Activated CD4-positive, alpha-beta T cell treated with anti-CD3 and anti-CD28 coated beads, Interleukin-2, amount 10 ng/mL, durations not matched to agents 7 days and 5 days (primary cell): ENCODE data around the gene PLXNA1. TPM values are rescaled to one million over a fixed set of nuclear protein-coding genes. Genes with fewer than 3 reads are reported as not detected.

Experiments
- CTCF ChIA-PET: fragments of 350-600 bp; sonication (Branson Sonifier 250); formaldehyde crosslinking; loops from one replicate; lab custom pipeline; 2021; ENCODE audit warnings: antibody characterized with exemption; lab: Charles Lee
- POLR2A ChIA-PET: fragments of 350-600 bp; sonication (Branson Sonifier 250); formaldehyde crosslinking; loops from one replicate; lab custom pipeline; 2021; ENCODE audit warnings: antibody characterized with exemption; lab: Charles Lee
- DNase-seq: peaks from one replicate; pipeline ENCODE4 v3.0.0-alpha.2; 2020
- H3K27ac Mint-ChIP-seq: one replicate; pipeline ENCODE4 v1.8.0; 2021; ENCODE audit warnings: mild to moderate bottlenecking, moderate library complexity, mixed read lengths
- H3K27me3 Mint-ChIP-seq: one replicate; pipeline ENCODE4 v1.8.0; 2021; ENCODE audit warnings: mixed read lengths
- H3K36me3 Mint-ChIP-seq: one replicate; pipeline ENCODE4 v1.8.0; 2021; ENCODE audit warnings: low read depth, mixed read lengths
- H3K4me1 Mint-ChIP-seq: one replicate; pipeline ENCODE4 v1.8.0; 2021; ENCODE audit warnings: mixed read lengths
- H3K4me3 Mint-ChIP-seq: one replicate; pipeline ENCODE4 v1.8.0; 2021; ENCODE audit warnings: mild to moderate bottlenecking, moderate library complexity, mixed read lengths
- H3K9me3 Mint-ChIP-seq: one replicate; pipeline ENCODE4 v1.8.0; 2021; ENCODE audit warnings: mixed read lengths
- total RNA-seq, 2 experiments: library from RNA; stranded (reverse); gene quantifications; one replicate each; pipeline ENCODE4 v1.2.3, GENCODE V29; 2021

Gene PLXNA1
- total RNA-seq, 2 experiments from 2014 or later: 3.8 to 3.9 TPM

- Mint-ChIP-seq H3K27me3 (peaks cover 12% of the 10 kb centered on the region), H3K4me1 (peaks cover 6% of the 10 kb centered on the region), H3K4me3 (no peak overlapping the region), H3K27ac (no peak overlapping the region), H3K9me3 (peaks cover 9% of the 10 kb centered on the region), H3K36me3 (no peaks in the 10 kb centered on the region)
- ChIA-PET POLR2A (no interaction called here), CTCF (interaction anchor here (1.3 to 2.3 kb wide), 2 partner anchors 8 to 13 kb away, joined by 3 to 10 read pairs; partner anchors contain the start of gene PLXNA1)
- DNase-seq: no peak
Measured at GRCh38 chr3:126973814-126974213, 9.1 kb upstream of the PLXNA1 start.

- no peak for DNase-seq
- ChIA-PET CTCF (interaction anchor here (2.3 kb wide), 1 partner anchor 7 kb away, joined by 10 read pairs; the partner anchor contains the start of gene PLXNA1), POLR2A (no interaction called here)
- H3K27me3 Mint-ChIP-seq: peaks cover 12% of the 10 kb centered on the region
- no peaks in the 10 kb centered on the region for H3K36me3 Mint-ChIP-seq
- peaks cover 9% of the 10 kb centered on the region for H3K4me1 Mint-ChIP-seq
- no peak overlapping the region for H3K4me3 Mint-ChIP-seq
- H3K27ac Mint-ChIP-seq: no peak overlapping the region
- H3K9me3 Mint-ChIP-seq: peaks cover 9% of the 10 kb centered on the region
Measured at GRCh38 chr3:126974756-126975155, 8.2 kb upstream of the PLXNA1 start.

DNA sequence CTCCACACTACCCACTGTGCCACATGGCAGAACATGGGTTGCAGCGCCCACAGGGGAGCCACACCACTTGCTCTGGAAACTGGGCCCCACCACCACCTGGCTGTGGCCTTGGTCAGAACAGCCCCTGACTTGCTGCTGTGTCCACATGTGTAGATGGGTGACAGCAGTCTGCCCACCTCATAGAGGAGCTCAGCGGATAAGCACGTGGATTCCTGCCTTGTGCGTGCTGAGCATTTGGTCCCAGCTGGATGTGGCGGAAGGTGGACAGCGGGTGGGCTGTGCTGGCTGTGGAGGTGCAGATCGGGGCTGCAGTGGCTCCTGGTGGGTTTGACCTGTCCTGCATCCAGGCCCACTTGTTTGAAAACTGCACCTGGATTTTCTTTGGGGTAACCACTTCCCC is 6.0 kb upstream of the PLXNA1 start:
- no peak overlapping the region for H3K4me3 Mint-ChIP-seq
- no peak overlapping the region for H3K27ac Mint-ChIP-seq
- POLR2A ChIA-PET: no interaction called here
- DNase-seq: no peak
- H3K36me3 Mint-ChIP-seq: no peaks in the 10 kb centered on the region
- H3K9me3 Mint-ChIP-seq: peaks cover 9% of the 10 kb centered on the region
- CTCF ChIA-PET: interaction anchor here (1.0 kb wide), 1 partner anchor 81 kb away, joined by 3 read pairs; no protein-coding TSS in a partner anchor
- H3K4me1 Mint-ChIP-seq: peaks cover 13% of the 10 kb centered on the region
- H3K27me3 Mint-ChIP-seq: peaks cover 18% of the 10 kb centered on the region

GRCh38 chr3:126977821-126978220 is 5.1 kb upstream of the PLXNA1 start:
- ChIA-PET CTCF (interaction anchor here (1.3 kb wide), 1 partner anchor 22 kb away, joined by 3 read pairs; no protein-coding TSS in a partner anchor), POLR2A (no interaction called here)
- no peak for DNase-seq
- Mint-ChIP-seq H3K9me3 (peaks cover 9% of the 10 kb centered on the region), H3K27me3 (peaks cover 18% of the 10 kb centered on the region), H3K27ac (no peak overlapping the region), H3K4me1 (peaks cover 19% of the 10 kb centered on the region), H3K36me3 (no peaks in the 10 kb centered on the region), H3K4me3 (no peak overlapping the region)

- peaks cover 9% of the 10 kb centered on the region for H3K9me3 Mint-ChIP-seq
- DNase-seq: no peak
- H3K27me3 Mint-ChIP-seq: peaks cover 18% of the 10 kb centered on the region
- ChIA-PET CTCF (interaction anchor here (1.3 kb wide), 1 partner anchor 22 kb away, joined by 3 read pairs; no protein-coding TSS in a partner anchor), POLR2A (no interaction called here)
- H3K36me3 Mint-ChIP-seq: no peaks in the 10 kb centered on the region
- peaks cover 19% of the 10 kb centered on the region for H3K4me1 Mint-ChIP-seq
- no peak overlapping the region for H3K27ac Mint-ChIP-seq
- no peak overlapping the region for H3K4me3 Mint-ChIP-seq
Measured at GRCh38 chr3:126978291-126978690, 4.6 kb upstream of the PLXNA1 start.

DNA sequence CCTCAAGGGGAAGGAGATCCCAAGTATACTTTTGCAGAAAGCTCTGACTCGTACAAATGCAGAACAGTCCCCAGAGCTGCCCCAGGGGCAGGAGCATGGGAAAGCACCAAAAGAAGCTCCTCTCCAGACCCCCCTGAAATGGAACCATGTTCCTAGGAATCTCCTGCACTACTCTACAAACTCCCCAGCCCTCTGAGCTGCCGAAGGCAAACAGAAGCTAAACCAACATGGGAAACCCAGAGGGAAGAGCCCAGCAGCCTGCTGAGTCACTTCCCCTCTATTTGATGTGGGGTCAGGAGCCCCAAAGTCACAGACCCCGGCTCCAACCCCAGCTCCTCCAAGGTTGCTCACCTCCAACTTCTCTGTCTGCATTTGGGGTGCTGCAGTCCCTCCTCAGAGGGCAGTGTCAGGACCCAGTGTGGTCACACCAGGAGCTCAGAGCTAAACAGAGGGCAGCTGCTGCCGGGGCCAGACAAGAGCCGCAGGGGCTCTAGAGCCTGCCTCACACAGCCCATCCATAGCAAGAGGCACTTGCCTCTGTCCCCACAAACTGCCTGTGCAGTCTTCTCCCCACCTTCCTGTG is 3.8 kb upstream of the PLXNA1 start:
- no peak overlapping the region for H3K27ac Mint-ChIP-seq
- H3K9me3 Mint-ChIP-seq: peaks cover 9% of the 10 kb centered on the region
- POLR2A ChIA-PET: no interaction called here
- CTCF ChIA-PET: no interaction called here
- H3K27me3 Mint-ChIP-seq: peaks cover 18% of the 10 kb centered on the region
- H3K36me3 Mint-ChIP-seq: no peaks in the 10 kb centered on the region
- DNase-seq: no peak
- H3K4me3 Mint-ChIP-seq: no peak overlapping the region
- H3K4me1 Mint-ChIP-seq: peaks cover 19% of the 10 kb centered on the region

GRCh38 chr3:126980266-126980811 is 2.6 kb upstream of the PLXNA1 start:
- H3K27me3 Mint-ChIP-seq: peaks cover 13% of the 10 kb centered on the region
- H3K9me3 Mint-ChIP-seq: no peaks in the 10 kb centered on the region
- H3K27ac Mint-ChIP-seq: no peak overlapping the region
- peaks cover 19% of the 10 kb centered on the region for H3K4me1 Mint-ChIP-seq
- no peak for DNase-seq
- no peak overlapping the region for H3K4me3 Mint-ChIP-seq
- ChIA-PET CTCF (interaction anchor here (0.6 kb wide), 1 partner anchor 1629 kb away, joined by 3 read pairs; no protein-coding TSS in a partner anchor), POLR2A (no interaction called here)
- no peaks in the 10 kb centered on the region for H3K36me3 Mint-ChIP-seq

DNA sequence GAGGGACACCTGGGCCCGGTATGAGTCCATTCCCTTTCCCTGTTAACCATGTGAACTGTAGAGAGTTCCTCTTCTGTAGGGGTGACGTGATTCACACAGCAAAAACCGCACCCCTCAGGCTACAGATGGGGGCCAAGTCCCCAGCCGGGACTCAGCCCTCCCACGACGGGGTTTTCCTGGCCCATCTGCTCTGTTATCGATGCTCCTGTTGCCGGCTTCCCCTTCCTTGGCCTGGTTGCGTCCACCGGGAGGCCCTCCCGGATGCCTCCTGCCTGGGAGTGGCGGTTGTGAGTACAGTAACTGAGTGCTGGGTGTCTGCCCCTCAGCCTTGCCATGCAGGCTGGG is 817 bp upstream of the PLXNA1 start:
- Mint-ChIP-seq H3K36me3 (no peaks in the 10 kb centered on the region), H3K27me3 (peaks cover 13% of the 10 kb centered on the region), H3K9me3 (no peaks in the 10 kb centered on the region), H3K27ac (peak overlapping the region; percentile 83), H3K4me3 (peak overlapping the region; percentile 75), H3K4me1 (peaks cover 19% of the 10 kb centered on the region)
- ChIA-PET CTCF (interaction anchor here (0.8 to 2.1 kb wide), 29 partner anchors 8 to 276 kb away, joined by 3 to 10 read pairs (median 4); no protein-coding TSS in a partner anchor), POLR2A (no interaction called here)
- DNase-seq: no peak

GRCh38 chr3:126983276-126983652 is 349 bp downstream of the PLXNA1 start:
- Mint-ChIP-seq H3K27ac (no peak overlapping the region), H3K9me3 (no peaks in the 10 kb centered on the region), H3K4me1 (peaks cover 17% of the 10 kb centered on the region), H3K4me3 (no peak overlapping the region), H3K27me3 (peaks cover 10% of the 10 kb centered on the region), H3K36me3 (no peaks in the 10 kb centered on the region)
- ChIA-PET POLR2A (no interaction called here), CTCF (interaction anchor here (0.8 to 1.6 kb wide), 4 partner anchors 11 to 1634 kb away, joined by 3 to 4 read pairs (median 3); no protein-coding TSS in a partner anchor)
- DNase-seq: no peak

DNA sequence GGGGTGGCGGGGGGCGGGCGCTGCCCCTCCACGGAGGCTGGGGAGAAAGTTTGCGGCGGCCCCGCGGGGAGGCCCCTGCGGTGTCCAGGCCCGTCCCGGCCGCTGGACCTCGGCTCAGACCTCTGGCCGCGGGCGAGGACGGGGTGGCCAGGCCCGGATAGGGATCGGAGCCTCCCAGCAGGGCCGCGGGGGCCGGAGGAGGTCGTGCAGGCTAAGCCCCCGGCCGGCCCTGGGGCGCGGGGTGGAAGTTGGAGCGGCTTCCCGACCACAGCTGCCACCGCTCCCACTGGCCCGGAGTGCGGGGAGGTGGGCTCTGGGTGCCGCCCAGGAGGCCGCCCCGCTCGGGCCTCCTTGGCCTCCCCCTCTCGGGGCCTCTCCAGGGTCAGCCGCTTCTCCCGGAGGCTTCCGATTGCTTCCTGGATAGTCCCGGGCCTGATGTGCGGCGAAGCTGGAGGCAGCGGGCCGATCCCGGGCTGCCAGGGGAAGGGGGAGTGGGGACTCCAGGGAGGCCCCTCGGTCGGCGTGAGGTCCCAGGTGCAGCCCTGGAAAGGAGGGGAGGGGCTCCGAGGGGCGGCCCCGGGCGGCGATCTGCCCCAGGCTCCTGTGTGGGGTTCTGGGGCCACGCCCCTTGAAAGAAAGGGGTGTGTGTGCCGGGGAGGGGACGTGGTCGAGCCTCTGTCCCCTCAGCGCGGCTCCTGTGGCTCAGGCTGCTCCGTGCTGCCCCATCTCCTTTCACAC is 907 bp downstream of the PLXNA1 start:
- ChIA-PET POLR2A (no interaction called here), CTCF (interaction anchor here (0.8 to 1.6 kb wide), 4 partner anchors 12 to 1634 kb away, joined by 3 to 4 read pairs (median 3); no protein-coding TSS in a partner anchor)

GRCh38 chr3:126984391-126985131 is 1.6 kb downstream of the PLXNA1 start:
- H3K9me3 Mint-ChIP-seq: no peaks in the 10 kb centered on the region
- POLR2A ChIA-PET: no interaction called here
- peak overlapping the region; percentile 41 for H3K4me3 Mint-ChIP-seq
- peaks cover 7% of the 10 kb centered on the region for H3K27me3 Mint-ChIP-seq
- no peaks in the 10 kb centered on the region for H3K36me3 Mint-ChIP-seq
- H3K27ac Mint-ChIP-seq: peak overlapping the region; percentile 60
- H3K4me1 Mint-ChIP-seq: peaks cover 10% of the 10 kb centered on the region
- no peak for DNase-seq
- CTCF ChIA-PET: interaction anchor here (0.8 kb wide), 1 partner anchor 12 kb away, joined by 3 read pairs; no protein-coding TSS in a partner anchor

More for the DNA sequence above, 907 bp downstream of the PLXNA1 start:
- H3K9me3 Mint-ChIP-seq: no peaks in the 10 kb centered on the region
- H3K36me3 Mint-ChIP-seq: no peaks in the 10 kb centered on the region
- peak overlapping the region; percentile 41 for H3K4me3 Mint-ChIP-seq
- no peak overlapping the region for H3K27ac Mint-ChIP-seq
- DNase-seq: peak; percentile 31
- H3K4me1 Mint-ChIP-seq: peaks cover 13% of the 10 kb centered on the region
- peaks cover 7% of the 10 kb centered on the region for H3K27me3 Mint-ChIP-seq
